ENCODE data around the gene TMEM132C.

The TMEM132C gene

DNA sequence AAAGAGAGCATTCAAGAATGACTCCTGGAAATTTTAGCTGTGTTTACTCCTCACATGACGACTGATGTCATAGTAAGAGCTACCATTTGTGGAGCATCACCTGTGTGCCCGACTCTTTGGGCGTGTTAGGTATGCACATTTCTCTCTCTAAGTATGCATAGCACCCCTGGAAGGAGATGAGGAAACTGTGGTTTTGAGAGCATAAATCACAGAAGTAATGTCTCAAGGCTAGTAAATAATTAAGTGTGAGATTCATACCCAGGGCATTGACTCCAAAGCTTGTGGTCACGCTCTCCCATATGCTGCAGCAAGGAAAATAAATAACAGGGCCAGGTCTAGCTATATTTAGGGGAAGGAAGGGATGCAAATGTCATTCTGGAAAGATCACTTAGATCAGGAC lies 340.7 kb downstream of the TMEM132C start:
- DNase-seq (ENCODE audit: low spot score): no peak

DNA sequence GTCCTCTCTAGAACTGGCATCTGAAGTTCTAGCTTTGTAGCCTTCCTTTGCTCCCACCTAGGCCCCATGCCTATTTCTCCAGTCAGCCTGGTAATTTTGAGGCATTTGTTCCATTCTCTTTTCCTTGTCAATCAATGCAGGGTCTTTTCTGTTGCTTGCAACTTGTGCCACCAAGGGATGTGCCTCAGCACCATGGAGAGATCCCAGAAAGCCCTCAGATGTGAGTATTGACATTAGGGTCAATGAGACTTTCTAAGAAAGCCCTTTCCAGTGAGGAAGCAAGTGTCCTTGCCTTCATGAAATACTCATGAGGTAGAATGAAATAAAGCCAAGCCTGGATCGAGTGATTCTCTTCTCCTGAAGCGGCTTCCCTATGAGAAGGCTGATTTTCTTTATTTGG lies 342.9 kb downstream of the TMEM132C start:
- no peak for DNase-seq (ENCODE audit: low spot score)

DNA sequence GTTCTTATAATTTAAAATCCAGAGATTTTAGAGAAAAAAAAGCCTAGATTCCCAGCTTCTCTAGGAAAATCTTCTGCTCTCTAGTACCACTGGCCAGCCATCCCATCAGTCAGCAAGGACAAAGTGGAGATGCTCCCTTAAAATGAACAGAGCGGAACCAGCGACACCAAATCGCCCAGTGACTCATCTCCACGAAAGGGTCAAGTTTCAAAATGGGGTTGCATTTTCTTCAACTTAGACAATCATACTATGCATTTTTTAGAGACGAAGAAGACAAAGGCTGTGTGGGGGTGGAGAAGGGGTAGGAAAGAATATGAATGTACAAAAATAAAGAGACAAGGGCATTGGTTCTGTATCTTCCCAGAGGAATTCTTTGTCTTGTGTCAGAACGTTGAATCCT lies 344.8 kb downstream of the TMEM132C start:
- DNase-seq (ENCODE audit: low spot score): no peak

DNA sequence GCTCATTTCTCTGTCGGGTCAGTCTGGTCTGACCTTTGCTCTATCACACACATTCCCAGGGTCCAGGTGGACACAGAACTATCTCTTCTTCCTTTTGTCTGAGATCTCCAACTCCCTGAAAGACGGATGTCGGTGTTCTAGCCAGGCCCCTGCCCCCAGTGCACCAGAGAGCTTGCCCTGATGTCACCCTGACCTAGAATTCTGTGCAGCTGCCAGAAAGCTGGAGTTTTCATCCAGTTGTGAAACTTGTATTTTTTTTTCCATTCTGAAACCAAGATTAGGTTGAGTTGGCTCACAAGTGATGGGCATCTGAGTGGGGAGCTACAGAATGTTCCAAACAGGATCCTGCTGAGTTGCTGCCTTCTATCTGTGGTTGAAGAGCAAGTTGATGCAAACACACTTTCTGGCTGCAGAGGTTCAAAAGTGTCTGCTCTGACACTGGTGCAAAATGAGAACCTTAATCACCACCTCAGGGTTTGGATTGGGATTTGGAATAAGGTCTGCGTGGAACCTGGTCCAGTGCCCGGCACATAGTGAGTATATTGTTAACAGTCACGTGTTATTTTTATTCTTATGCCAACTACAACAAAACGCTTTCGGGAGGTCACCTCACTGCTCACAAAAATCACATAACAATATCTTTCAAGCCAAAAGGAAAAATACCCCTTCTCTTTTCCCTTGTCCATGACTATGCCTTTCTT lies 345.3 kb downstream of the TMEM132C start:
- DNase-seq (ENCODE audit: low spot score): no peak

DNA sequence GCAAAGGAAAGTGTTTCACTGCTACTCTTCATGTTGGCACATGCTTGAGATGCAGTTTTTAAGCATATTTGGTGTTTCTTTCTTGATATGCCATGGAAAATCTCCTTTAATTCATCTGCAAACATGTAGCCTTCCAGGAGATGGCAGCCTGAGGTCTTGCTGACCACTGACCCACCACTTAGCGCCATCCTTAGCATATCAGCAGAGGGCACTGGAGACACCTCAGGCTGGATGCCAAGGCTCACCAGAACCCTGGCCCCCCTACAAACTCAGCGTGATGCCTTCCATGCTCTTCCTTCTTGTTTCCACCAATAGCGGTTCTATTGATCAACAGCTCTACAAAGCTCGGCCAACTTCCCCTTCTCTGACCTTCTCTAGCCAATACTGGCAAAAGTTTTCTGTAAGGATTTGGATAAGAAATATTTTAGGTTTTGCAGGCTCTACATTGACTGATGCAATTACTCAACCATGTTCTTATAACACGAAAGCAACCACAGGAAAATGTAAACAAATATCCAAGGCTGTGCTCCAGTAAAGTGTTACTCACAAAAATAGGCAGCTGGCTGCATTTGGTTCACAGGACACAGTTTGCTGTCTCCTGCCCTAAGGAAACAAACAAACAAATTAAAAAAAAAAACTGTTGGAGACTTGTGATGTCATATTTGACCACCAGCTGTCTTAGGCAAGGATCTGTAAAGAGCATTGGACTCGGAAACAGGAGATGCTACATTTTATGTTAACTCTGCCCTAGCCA lies 347.0 kb downstream of the TMEM132C start:
- no peak for DNase-seq (ENCODE audit: low spot score)

DNA sequence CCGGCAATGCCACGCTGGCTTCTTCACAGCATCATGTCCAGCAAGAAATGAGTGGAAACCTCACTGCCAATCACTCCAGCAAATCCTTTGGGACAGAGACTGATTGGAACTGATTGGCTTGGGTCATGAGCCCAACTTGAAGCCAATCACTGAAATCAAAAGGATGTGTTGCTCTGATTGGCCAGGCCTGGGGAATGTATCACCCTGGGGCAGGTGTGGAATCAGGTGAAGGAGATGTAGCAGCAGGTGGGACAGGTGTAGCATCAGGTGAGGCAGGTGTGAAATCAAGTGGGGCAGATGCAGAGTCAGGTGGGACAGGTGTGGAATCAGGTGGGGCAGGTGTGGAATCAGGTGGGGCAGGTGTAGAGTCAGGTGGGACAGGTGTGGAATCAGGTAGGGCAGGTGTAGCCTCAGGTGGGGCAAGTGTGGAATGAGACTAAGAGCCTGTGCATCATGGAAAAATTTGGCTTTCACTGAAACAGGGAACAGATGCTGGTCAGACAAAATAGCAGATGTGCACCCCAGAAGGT lies 350.4 kb downstream of the TMEM132C start:
- no peak for DNase-seq (ENCODE audit: low spot score)

DNA sequence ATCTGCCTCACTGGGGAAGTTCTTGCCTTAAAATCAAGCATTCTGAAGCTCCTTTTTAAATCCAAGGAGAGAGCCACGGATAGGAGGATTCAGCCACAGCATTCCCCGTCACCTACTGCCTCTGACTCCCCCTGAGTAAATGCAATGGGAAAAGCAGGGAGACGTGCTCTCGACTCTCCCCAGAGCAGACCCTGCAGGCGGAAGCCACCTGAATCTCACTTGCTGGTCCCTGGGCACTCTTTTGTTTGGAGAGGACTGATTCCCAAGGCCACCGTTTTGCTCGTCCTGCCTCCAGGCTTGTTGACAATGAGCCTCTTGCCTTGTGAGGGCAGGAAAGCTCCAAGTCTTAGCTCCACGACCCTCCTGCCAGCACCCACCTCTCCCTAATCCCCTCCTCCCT lies 352.3 kb downstream of the TMEM132C start:
- DNase-seq (ENCODE audit: low spot score): no peak

DNA sequence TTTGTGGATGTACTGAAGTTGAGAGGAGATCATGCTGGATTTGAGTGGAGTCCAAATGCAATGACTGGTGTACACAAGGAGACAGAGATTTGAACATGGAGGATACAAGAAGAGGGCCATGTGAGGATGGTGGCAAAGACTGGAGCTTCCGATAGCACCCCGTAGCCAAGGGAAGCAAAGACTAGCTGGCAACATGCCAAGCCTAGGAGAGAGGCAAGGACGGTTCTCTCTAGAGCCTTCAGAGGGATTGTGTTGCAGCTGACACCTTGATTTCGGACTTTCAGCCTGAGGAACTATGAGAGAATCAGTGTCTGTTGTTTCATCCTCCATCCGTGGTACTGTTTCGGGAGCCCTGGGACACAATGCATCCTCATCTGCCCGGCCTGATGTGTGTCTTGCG lies 354.3 kb downstream of the TMEM132C start:
- DNase-seq (ENCODE audit: low spot score): no peak

DNA sequence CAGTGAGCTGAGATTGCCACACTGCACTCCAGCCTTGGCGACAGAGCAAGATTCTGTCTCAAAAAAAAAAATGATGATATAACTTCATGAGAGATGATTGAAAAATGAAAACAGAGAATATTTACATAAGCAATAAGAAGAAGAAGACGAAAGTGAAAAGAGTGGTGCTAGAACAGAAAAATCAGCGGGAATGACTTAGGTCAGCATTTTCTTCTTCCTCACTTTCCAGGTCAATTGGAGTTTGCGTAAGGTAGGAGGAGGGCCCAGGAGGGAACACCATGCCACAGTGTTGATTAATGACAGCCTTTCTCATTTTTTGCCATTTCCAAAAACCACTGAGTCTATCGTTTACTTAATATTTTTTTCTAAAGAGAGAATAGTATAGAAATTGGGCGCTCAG lies 356.8 kb downstream of the TMEM132C start:
- DNase-seq (ENCODE audit: low spot score): no peak

DNA sequence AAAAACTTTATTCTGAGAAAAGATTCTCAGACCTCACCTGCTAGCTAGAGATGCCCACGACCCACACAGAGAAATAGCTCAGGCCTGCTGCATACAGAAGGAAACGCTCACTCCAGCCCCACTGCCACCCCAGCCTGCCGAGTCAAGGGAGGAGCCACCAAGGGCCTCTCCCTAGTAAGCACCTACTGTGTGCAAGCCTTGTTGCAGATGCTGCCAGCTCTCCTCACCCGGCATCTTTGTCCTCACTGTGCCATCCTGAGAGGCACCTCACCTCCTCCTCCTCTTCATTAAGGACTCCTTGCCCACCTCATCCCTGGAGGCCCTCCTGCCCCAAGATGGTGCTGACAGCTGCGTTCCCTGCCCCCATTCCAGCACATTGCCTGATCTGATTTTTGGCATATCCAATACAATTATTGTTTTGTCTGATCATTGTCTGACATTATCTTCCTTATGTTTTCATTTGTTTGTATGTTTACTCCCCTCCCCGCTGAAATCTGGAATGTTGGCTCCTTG lies 359.9 kb downstream of the TMEM132C start:
- DNase-seq (ENCODE audit: low spot score): no peak

DNA sequence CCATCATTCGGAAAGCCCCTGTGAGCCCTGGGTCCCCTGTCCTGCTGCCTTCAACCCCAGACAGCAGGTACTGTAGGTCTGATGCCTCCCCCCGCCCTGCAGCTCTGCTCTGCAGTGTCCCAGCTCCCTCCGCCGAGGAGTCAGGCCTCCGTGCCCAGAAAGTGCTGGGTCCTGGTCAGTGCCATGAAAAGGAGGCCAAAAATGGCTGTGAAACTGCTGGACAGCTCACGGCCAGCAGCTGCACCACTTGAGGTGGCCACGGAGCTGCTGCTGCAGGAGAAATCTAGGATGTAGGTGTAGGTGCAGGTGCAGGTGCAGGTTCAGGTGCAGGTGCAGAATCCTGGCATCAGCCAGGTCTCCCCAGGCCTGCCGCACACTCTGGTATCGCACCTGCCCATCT lies 360.7 kb downstream of the TMEM132C start:
- DNase-seq (ENCODE audit: low spot score): no peak

DNA sequence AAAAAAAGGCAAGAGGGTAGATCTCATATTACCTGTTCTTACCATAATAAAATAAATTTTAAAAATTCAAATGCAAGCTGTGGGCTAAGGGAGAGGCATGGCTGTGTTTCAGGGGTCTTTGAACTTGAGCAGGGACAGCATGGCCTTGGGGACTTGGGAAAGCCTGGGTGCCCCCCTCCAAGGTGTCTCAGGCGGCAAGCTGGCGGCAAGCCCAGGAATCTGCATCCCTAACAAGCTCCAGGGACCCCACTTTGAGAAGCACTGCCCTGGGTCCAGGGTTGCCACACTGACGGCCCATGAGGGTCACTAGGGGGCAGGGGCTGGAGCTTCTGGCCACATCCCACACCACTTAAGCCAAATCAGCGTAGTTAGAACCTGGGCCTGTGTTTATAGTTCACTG lies 363.0 kb downstream of the TMEM132C start:
- DNase-seq (ENCODE audit: low spot score): no peak

DNA sequence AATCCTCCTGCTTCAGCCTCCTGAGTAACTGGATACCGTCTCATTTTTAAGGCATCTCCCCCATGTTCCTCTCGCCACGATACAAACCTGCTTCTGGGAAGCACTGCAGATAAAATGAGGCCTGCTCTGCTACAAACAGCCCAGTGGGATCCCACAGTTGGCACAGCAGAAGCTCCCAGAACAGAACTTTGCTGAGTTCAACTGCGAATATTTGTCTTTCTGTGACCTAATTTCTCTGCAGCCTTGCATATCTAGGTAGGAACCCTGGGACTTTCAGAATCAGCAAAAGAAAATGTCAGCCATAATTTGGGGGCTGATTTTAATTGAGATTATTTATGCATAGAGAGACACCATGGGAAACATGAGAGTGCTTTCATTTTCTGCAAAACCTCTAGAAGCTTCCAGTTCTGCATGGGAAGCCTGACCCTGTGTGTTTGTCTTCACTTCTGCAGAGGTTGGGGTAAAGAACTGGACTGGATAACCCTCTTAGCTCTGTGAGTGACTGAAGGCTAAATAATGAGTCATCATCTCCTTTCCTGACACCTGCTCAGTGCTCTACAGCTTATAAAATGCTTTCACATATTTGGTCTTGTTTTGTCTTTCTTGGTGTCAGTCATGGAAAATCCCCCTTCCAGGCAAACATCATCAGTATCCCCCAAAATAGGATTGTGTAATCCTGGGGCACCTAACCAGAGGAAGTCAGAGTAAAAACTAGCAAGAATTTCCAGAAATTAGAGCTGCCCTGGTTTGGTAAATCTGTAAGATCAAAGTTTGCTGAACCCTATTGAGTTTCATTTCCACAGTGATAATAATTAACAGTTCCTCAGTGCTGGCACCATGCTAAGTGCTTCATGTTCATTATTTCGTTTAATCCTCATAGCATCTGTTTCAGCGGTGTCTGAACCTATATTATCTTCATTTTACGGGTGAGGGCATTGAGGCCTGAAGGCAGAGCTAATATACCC lies 371.0 kb downstream of the TMEM132C start:
- DNase-seq (ENCODE audit: low spot score): no peak

DNA sequence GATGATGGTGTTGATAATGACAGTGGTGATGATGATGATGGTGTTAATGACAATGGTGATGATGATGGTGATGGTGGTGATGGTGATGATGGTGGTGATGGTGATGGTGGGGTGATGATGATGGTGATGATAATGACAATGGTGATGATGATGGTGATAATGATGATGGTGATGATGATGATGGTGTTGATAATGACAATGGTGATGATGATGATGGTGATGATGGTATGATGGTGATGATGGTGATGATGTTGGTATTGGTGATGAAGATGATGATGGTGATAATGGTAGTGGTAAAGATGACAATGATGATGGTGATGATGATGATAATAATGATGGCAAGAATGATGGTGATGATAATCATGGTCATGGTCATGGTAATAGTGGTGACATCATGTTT lies 372.1 kb downstream of the TMEM132C start:
- DNase-seq (ENCODE audit: low spot score): no peak

DNA sequence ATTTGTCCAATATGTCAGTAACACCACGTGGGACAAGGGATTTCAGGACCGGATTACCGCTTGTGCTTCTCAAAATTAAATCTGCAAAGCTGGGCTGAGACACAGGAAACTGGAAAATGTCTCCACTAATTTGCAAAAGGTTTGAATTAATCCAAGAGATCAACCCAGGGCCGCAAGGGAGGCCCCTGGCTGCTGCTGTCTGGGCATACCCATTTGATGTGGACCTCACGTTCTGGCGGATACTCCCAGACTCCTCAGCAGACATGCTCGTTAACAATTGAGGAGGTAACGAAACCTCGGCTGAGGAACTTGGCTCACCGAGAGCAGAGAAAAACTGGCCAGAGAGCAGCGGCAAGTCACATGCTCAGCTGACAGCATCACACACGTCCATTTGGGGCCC lies 376.2 kb downstream of the TMEM132C start:
- DNase-seq (ENCODE audit: low spot score): no peak

DNA sequence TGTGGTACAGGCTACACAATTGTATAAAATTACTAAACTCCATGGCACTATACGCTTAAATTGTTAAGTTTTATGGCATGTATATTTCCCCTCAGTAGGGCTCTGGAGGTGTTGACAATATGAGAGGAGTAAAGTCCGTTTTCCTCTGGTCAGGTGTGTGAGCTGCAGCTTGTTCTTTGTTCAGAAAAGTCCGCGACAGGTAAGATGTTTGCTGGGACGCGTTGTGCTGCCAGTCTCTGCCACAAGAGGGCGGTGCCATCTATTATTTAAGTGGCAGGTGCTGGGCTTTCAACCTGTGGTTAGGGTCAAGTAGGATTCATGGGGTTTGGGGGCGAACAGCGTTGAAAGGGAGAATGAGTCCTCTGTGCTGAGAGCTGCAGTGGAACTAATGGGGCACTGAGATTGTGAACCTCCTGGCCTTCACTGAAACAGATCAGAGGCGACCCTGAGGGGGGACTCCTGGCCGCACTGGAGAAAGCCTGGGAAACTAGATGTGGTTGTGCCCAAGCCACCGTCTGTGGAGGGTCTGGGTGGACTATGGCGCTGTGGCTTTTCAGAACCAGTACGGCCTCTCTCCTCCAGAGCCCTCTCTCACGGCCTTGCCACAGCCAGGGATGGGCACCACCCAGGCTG lies 377.8 kb downstream of the TMEM132C start:
- DNase-seq (ENCODE audit: low spot score): no peak

DNA sequence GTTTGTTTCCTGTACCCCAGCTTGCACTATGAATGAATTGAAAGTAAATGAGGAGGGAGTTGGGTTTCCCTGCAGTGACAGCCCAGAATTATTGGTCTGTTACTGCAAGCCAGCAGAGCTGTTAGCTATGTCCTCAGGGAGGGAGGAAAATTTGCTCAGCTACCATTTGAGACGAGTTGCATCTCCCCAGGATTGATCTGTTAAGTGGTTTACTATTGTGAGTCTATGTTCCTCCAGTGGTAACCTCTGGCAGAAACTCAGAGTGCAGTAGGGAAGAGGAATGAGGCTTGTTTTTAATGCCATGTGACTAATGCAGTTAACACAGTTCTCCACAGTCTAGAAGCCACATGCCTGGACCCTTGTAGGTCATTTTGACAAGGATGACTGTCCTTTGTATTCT lies 382.9 kb downstream of the TMEM132C start:
- no peak for DNase-seq (ENCODE audit: low spot score)

DNA sequence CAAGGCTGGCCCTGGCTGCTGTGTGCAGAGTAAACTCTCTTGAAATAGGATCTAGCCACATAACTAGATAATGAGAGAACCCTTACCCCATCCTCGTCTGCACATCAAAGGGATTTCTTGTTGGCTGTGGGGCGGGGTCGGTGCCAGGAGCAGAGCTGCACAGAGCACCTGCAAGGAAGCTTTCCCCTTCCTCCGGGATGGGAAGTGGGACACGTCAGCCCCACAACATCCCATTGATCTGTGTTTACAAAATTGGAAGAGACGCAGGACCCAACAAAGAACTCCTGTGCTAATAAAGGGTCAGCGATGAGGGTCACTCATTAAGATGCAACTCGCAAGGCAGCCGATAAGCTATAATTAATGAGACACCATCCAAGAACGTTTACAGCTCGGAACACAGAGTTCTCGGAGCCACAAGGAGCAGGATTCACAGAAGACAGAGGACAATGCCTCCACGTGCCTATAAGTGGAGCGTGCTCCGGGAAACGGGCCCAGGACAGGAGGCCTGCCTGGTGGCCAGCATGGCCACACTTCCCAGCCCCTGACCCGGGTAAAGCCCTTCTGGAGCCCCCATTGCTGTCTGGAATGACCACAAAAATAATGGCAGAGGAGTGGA lies 385.3 kb downstream of the TMEM132C start:
- DNase-seq (ENCODE audit: low spot score): no peak

DNA sequence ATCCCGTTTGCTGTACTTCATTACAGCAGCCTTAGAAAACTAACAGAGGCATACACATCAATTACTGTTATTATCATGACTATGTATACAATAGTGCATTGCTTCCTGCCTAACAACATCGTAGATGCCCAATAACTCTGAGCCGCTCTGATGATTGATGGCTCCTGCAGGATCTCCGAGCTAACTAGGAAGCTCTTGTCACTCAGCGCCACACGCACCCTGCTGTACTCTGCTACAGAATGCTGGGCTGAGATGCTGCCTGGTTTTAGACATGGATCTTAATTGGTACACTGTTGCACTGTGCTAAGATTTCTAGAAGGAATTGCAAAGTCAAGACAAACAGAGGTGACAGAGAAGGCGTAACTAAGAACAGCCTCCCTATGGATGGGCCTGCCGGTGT lies 387.5 kb downstream of the TMEM132C start:
- no peak for DNase-seq (ENCODE audit: low spot score)

DNA sequence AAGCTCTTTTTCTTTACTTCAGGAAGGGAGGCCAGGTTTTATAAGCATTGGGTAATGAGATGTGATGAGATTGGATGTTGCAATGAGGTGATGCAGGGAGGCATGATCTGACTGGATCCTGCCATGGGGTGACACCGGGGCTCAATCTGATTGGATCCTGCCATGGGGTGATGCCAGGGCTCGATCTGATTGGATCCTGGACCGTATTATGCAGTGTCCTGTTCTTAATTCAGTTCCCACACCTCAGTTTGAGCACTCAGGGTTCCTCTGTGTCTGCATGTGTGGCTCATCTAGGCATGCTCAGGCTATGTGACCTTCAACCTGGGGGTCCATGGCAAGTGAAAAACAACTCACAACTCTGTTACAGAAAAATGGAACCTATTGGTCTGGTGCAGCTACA lies 390.4 kb downstream of the TMEM132C start:
- no peak for DNase-seq (ENCODE audit: low spot score)

DNA sequence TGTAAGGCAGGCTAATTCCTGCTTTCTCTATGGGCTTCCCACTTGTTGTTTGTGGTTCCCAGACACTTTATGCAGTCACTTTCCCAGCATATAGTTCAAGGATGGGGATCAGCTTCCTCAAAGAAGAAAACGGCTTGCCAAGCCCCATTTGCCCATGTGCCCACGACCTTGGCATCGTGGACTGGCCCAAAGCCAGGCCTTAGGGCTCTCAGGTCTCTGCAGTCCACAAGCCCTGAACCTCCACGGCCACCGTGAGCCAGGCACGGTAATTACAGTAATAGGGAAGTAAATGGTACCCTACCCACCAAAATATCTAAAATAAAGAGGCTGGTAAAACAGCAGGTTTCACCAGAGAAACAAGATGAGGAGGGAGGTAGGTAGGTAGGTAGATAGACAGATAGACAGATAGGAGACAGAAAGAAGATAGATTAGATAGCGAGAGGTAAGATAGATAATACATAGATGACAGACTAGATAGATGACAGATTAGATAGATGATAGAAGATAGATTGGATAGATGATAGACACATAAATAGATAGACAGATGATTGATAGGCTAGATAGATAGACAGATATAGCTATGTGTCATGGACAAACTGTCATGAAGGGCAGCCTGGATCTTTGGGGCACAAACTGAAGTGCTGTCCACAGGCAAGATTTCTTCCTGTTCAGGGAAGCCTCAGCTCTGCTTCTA lies 393.7 kb downstream of the TMEM132C start:
- no peak for DNase-seq (ENCODE audit: low spot score)
